ENCODE data around the gene AGT. TPM values are rescaled to one million over a fixed set of nuclear protein-coding genes. Genes with fewer than 3 reads are reported as not detected.

AGT gene
- total RNA-seq, 1 experiment from 2014 or later = 0.93 TPM

- TF ChIP-seq JUND (IDR thresholded peaks at IDR 0.05) (no peak), RAD21 (IDR thresholded peaks at IDR 0.05; ENCODE audit: low read depth) (no peak)
- TF ChIP-seq, protein P1, sequence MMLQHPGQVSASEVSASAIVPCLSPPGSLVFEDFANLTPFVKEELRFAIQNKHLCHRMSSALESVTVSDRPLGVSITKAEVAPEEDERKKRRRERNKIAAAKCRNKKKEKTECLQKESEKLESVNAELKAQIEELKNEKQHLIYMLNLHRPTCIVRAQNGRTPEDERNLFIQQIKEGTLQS (IDR thresholded peaks at IDR 0.05) = no peak
Observed at GRCh38 chr1:230745071-230745470, 31.1 kb upstream of the AGT start (continued).

DNA sequence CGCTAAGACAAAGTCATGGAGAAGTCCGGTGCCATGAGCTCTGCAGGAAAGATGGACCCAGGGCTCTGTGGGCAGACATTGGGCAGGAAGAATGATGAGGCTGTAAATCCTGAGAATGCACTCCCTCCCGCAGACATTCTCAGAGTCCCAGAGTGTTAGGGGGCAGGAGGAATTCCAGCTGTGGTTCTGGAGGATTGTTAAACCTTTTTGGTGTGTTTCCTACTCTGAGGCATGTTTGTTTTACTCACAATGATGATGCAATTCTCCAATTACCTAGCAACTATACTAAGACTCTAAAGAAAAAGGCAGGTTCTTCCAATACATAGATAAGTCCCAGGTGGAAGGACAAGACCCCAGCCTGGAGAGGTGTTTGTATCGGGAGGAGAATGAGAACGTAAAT is 30.5 kb upstream of the AGT start:
- Histone ChIP-seq H4K20me1 (ENCODE audit: insufficient read depth) (no peaks in the 10 kb centered on the region), H3K4me2 (ENCODE audit: low read length) (no peak overlapping the region), H3K4me1 (ENCODE audit: control insufficient read depth in 1 of 2, insufficient read depth in 2 of 2, low read length in 2 of 2) (no peaks in the 10 kb centered on the region), H3K9me2 (ENCODE audit: insufficient read depth) (no peaks in the 10 kb centered on the region), H3K4me3 (replicated peaks in 1 of 2; ENCODE audit: low read depth in 1 of 2, low read length in 2 of 2) (no peak overlapping the region), H3K9me3 (ENCODE audit: control insufficient read depth in 1 of 2, insufficient read depth in 1 of 2, low read depth in 1 of 2, low read length in 2 of 2) (no peaks in the 10 kb centered on the region), H2AFZ (ENCODE audit: low read depth, low read length, poor library complexity, severe bottlenecking) (no peak overlapping the region), H3K27ac (ENCODE audit: low read depth, low read length) (no peak overlapping the region), H3K79me2 (ENCODE audit: insufficient read depth, low read length) (no peaks in the 10 kb centered on the region), H3K9ac (ENCODE audit: low read length) (no peak overlapping the region), H3K27me3 (ENCODE audit: insufficient read depth, low read length) (no peaks in the 10 kb centered on the region), H3K36me3 (ENCODE audit: control insufficient read depth in 1 of 2, insufficient read depth in 2 of 2, low read length in 2 of 2) (no peaks in the 10 kb centered on the region)
- TF ChIP-seq CEBPB (IDR thresholded peaks at IDR 0.05; ENCODE audit: low read depth) = no peak
- no peak for TF ChIP-seq SP1 (IDR thresholded peaks at IDR 0.05; ENCODE audit: low read depth)
- no peak for TF ChIP-seq POLR2A (IDR thresholded peaks at IDR 0.05; ENCODE audit: borderline replicate concordance, extremely low read depth, insufficient read depth, insufficient read length)
- no peak for TF ChIP-seq TCF7L2 (IDR thresholded peaks at IDR 0.05; ENCODE audit: borderline replicate concordance, extremely low read depth, insufficient read depth, insufficient read length)
- no peak for TF ChIP-seq EZH2 (IDR thresholded peaks at IDR 0.05)
- no peak for TF ChIP-seq POLR2AphosphoS5 (IDR thresholded peaks at IDR 0.05; ENCODE audit: low read depth, low read length)
- TF ChIP-seq YY1 (IDR thresholded peaks at IDR 0.05; ENCODE audit: extremely low read depth, insufficient replicate concordance, low read depth, low read length) = no peak
- no peak for TF ChIP-seq JUND (IDR thresholded peaks at IDR 0.05)
- TF ChIP-seq CBX3 (IDR thresholded peaks at IDR 0.05; ENCODE audit: low read depth) = no peak
- no peak for TF ChIP-seq FOSL1 (IDR thresholded peaks at IDR 0.05; ENCODE audit: low read depth)
- ChIA-PET POLR2A (no interaction called here), RAD21 (ENCODE audit: low non-redundant PET in 1 of 2, low total read pairs in 2 of 2, uncharacterized antibody in 2 of 2, unreplicated experiment in 2 of 2) (no interaction called here), CTCF (no interaction called here)
- no peak for DNase-seq (ENCODE audit: low read depth, low spot score)
- intact Hi-C loops (cut with micrococcal nuclease) = no loop called here
- no TSS peak for BruUV-seq (replicated peaks)
- no peak for ATAC-seq
